IPS-15b (cell line): ENCODE data around the gene LYPD6B.
A peak's percentile ranks its signal among the peaks of the same experiment; 100 is the strongest.

ENCODE experiments used
- H3K27me3 ChIP-seq: one replicate; pipeline ENCODE4 v1.6.1; 2013; ENCODE audit warnings: low read length; ENCODE audit not compliant: control insufficient read depth, insufficient read depth
- H3K36me3 ChIP-seq: one replicate; pipeline ENCODE4 v1.6.1; 2013; ENCODE audit warnings: low read length; ENCODE audit not compliant: control insufficient read depth, insufficient read depth
- H3K4me1 ChIP-seq: one replicate; pipeline ENCODE4 v1.6.1; 2013; ENCODE audit warnings: mild to moderate bottlenecking, low read length; ENCODE audit not compliant: control insufficient read depth, insufficient read depth
- H3K4me3 ChIP-seq: one replicate; pipeline ENCODE4 v1.5.1; 2013; ENCODE audit warnings: low read depth, low read length
- H3K9ac ChIP-seq: one replicate; pipeline ENCODE4 v1.6.1; 2013; ENCODE audit warnings: low read depth, mild to moderate bottlenecking, low read length
- H3K9me3 ChIP-seq: one replicate; pipeline ENCODE4 v1.6.1; 2013; ENCODE audit warnings: mild to moderate bottlenecking, low read length; ENCODE audit not compliant: control insufficient read depth, insufficient read depth

LYPD6B gene

DNA sequence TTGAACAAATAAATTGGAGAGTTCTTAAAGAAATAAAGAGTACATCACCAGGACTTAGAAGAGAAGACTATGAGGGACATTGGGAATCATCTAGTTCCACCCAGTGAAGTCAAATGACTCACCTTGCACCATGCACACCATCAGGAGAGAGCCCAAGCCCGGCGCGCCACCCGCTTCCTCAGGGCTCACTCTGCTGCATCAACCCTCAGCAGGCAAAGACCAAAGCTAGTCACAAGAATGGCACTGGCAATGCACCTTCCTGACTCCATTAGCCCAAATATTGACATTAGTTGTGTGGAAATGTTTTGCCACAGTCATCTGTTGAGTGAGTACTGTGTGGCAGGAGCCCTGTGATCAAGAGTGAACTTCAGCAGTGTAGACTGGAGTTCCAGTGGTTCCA lies 7.1 kb upstream of the LYPD6B start:
- Histone ChIP-seq H3K9ac (no peak overlapping the region), H3K36me3 (no peaks in the 10 kb centered on the region), H3K9me3 (no peaks in the 10 kb centered on the region), H3K4me3 (no peak overlapping the region), H3K27me3 (no peaks in the 10 kb centered on the region), H3K4me1 (peaks cover 13% of the 10 kb centered on the region)

DNA sequence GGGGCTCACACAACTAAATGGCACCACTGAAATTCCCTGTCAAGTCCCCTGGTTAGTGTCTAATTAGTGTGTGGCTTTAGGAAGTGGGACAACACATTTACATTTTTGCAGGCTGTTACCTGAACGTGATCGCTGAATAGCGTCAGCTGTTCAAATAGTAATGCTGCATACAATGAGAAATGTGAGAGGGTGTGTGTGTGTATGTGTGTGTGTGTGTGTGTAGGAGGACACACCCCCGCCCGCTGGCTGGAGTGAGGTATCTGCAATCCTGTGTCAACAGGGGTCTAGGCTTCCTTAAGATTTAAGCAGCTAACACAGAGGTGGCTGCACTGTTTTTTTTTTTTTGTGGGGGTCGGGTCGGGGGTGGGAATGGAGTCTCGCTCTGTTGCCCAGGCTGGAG lies 4.8 kb upstream of the LYPD6B start:
- no peak overlapping the region for H3K4me3 ChIP-seq
- no peaks in the 10 kb centered on the region for H3K9me3 ChIP-seq
- H3K27me3 ChIP-seq: peaks cover 10% of the 10 kb centered on the region
- no peaks in the 10 kb centered on the region for H3K36me3 ChIP-seq
- H3K9ac ChIP-seq: no peak overlapping the region
- peaks cover 2% of the 10 kb centered on the region for H3K4me1 ChIP-seq

DNA sequence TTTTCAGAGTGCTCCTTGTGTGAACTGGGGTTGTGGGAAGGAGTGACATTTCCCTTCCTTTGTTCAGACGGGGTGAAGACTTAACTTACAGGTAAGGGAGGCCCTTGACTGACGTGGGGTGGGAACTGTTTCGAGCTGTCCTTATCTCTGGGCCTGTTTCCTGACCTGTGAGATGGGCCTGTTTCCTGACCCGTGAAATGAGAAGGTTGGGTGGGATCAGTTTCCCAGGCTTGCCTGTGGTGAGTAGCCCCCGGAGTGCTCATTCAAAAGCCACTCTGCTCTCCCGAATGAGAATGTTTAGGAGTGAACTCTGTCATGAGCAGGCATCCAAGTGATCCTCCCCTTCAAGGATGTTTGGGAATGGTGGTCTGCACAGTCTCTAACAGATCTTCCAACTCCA lies 4.1 kb upstream of the LYPD6B start:
- Histone ChIP-seq H3K9ac (no peak overlapping the region), H3K27me3 (peaks cover 16% of the 10 kb centered on the region), H3K4me1 (peaks cover 2% of the 10 kb centered on the region)

DNA sequence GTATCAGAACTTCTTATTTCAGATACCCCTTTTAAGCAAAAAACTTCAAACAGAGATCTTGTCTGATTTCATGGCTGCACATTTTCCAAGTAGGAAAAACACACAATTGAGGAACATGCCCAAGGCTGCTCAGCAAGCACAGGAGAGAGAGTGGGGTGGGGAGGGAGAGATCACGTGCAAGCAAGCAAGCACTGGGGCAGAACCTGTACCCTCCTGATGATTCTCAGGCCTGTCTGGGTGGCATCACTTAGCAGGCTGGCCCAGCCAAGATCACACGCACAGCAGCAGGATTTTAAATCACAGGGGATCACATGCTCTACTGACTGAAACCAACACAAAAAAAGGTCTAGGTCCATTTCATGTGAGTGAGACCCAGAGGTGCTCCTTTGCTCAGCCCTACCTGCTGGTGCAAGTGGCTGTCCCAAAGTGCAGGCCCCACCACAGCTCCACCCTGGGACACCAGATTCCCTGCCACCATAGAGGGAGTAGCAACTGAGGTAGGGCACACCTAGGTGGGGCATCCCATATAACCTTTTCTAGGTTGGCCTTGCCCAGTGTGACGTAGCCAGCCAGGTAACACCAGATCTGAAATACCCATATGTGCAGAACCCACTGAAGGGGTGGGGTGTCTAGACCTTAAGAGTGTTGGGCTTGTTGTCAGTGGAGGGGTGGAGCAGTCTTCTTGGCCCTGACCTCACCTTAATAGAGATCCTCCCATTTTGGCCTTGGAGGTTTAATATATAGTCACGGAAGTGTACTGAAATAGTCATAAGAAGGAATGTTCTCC lies 1.8 kb upstream of the LYPD6B start:
- Histone ChIP-seq H3K9me3 (no peaks in the 10 kb centered on the region), H3K27me3 (peaks cover 24% of the 10 kb centered on the region), H3K9ac (no peak overlapping the region), H3K4me1 (peaks cover 2% of the 10 kb centered on the region), H3K36me3 (no peaks in the 10 kb centered on the region), H3K4me3 (no peak overlapping the region)

More for the DNA sequence above, 4.1 kb upstream of the LYPD6B start:
- Histone ChIP-seq H3K4me3 (no peak overlapping the region), H3K9me3 (no peaks in the 10 kb centered on the region), H3K36me3 (no peaks in the 10 kb centered on the region)

DNA sequence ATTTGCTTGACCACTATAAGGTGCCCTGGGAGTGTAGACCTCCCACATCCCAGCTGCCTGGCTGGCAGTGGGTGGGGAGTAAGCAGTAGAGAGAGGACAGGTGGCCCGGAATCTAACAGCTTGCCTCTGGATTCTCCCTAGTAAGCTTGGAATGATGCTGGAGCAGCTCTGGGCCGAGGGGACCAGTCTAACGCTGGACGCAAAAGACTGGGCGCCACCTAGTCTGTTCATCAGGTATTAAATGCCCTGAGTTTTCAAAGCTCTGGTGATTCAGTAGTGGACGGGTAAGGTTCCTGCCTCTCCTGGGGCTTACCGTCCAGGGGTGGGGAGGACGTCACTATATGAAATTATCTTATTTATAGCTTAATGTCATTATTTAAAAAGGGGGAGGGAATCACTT lies 648 bp upstream of the LYPD6B start:
- H3K4me3 ChIP-seq: peak overlapping the region; percentile 68
- H3K9ac ChIP-seq: no peak overlapping the region

DNA sequence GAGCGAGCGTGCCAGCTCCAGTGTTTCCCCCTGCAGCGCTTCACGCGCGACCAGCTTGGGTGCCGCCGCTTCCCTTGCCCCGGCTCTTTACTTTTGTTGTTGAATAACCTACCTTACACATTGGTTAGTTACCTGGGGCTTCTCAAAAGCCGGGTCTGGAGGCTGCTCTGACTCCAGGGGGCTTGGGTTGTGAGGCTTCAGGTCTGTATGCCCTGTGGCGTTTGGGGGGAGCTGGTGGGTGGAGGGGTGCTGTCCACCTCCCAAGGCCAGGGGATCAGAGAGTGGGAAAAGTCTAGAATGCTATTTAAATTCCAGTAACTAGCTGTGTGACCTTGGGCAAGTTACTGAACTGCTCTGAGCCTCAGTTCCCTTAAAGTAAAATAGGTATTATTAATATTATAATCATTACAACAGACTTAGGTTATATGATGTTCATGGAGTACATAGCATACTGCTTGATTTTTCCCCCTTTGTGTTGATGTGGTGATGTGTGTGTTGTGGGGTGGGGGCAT lies 770 bp downstream of the LYPD6B start:
- H3K36me3 ChIP-seq: no peaks in the 10 kb centered on the region
- peak overlapping the region; percentile 68 for H3K4me3 ChIP-seq
- no peak overlapping the region for H3K9ac ChIP-seq

More for the DNA sequence above, 648 bp upstream of the LYPD6B start:
- H3K4me1 ChIP-seq: peaks cover 2% of the 10 kb centered on the region
- peaks cover 24% of the 10 kb centered on the region for H3K27me3 ChIP-seq
- no peaks in the 10 kb centered on the region for H3K36me3 ChIP-seq
- H3K9me3 ChIP-seq: no peaks in the 10 kb centered on the region

DNA sequence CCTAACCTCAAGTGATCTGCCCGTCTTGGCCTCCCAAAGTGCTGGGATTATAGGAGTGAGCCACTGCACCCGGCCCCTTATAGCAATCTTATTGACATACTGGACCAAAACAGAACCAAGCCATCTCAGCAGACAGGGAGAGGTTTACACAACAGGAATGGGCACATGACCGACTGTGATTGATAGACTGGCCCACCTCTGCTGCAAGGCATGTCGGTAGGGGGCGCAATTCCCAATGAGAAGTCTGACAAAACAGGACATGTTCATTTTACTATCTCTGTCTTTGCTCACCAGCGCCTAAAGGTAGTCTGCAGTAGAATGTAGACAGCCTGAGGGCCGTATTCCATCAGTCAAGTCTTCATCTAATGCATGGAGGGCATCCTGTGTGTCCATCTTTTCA lies 2.0 kb downstream of the LYPD6B start:
- Histone ChIP-seq H3K4me3 (no peak overlapping the region), H3K9me3 (no peaks in the 10 kb centered on the region), H3K36me3 (no peaks in the 10 kb centered on the region), H3K9ac (no peak overlapping the region), H3K4me1 (peaks cover 2% of the 10 kb centered on the region), H3K27me3 (peaks cover 24% of the 10 kb centered on the region)

More for the DNA sequence above, 770 bp downstream of the LYPD6B start:
- Histone ChIP-seq H3K9me3 (no peaks in the 10 kb centered on the region), H3K4me1 (peaks cover 2% of the 10 kb centered on the region), H3K27me3 (peaks cover 24% of the 10 kb centered on the region)

DNA sequence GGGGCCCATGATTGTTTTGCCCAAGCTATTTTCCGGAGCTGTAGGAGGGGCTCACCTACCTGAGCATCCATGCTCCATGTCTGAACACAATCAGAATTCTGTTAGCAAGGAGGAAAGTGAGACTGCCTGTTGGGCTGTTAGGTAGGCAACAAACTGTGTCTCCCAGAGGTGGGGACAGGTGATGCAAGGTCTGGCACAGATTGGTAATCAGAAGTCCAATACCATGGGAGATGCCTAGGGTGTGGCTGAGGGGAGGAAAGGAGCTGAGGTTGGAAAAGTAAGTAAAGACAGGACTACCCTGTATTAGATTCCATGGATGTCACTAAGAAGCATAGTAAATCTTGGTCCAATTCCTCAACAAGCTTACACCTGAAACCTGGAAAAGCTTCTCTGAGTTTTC lies 3.0 kb downstream of the LYPD6B start:
- Histone ChIP-seq H3K4me1 (peaks cover 2% of the 10 kb centered on the region), H3K27me3 (peaks cover 24% of the 10 kb centered on the region), H3K9ac (no peak overlapping the region), H3K4me3 (no peak overlapping the region), H3K36me3 (no peaks in the 10 kb centered on the region), H3K9me3 (no peaks in the 10 kb centered on the region)

DNA sequence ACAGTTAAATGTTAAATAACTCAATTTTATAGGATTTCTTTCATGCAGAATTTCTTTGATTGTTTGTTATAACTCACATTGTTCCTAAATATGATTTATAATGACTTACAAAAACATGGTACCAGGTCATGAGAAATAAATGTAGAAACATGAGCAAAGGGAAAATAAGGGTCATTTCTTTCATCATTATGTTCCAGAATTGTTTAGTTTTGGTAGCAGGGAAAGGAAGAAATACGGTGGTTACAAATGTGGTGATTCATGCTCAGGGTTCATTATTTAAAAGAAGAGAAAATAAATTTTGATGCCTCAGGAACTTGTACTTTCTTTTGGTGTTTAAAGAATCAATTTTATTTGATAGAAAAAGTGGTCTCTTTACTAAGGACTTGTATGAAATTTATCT lies 4.4 kb downstream of the LYPD6B start:
- H3K9me3 ChIP-seq: no peaks in the 10 kb centered on the region
- H3K9ac ChIP-seq: no peak overlapping the region
- H3K4me1 ChIP-seq: peaks cover 2% of the 10 kb centered on the region
- peaks cover 18% of the 10 kb centered on the region for H3K27me3 ChIP-seq
- H3K4me3 ChIP-seq: no peak overlapping the region
- no peaks in the 10 kb centered on the region for H3K36me3 ChIP-seq

DNA sequence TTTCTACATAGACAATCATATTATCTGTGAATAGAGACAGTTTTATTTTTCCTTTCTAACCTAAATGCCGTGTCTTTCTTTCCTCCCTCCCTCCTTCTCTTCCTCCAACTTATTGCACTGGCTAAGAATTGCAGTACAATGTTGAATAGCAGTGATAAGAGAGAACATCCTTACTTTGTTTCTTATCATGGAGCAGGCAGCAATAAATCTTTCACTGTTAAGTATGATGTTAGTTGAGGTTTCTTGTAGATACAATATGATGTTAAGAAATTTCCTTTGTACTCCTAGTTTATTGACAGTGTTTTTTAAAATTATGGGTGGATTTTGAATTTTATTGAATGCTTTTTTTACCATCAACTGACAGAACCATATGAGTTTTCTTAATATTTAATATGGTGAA lies 6.0 kb downstream of the LYPD6B start:
- Histone ChIP-seq H3K9ac (no peak overlapping the region), H3K9me3 (no peaks in the 10 kb centered on the region), H3K36me3 (no peaks in the 10 kb centered on the region), H3K4me3 (no peak overlapping the region), H3K4me1 (no peaks in the 10 kb centered on the region), H3K27me3 (peaks cover 7% of the 10 kb centered on the region)

DNA sequence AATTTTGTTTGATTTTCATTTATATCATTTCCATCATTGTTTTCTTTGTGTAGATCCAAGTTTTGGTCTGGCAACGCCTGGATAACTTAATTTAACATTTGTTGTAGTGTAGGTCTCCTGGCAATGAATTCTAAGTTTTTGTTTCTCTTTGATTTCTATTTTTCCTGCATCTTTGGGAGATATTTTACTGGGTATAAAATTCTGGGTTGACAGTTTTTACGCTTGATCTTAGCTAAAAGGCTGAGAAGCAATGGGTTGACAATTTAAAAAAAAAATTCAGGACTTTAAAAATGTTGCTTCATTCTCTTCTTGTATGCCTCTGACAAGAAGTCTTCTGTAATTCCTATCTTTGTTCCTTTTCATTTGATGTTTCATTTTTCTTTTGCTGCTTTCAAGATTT lies 8.6 kb downstream of the LYPD6B start:
- no peaks in the 10 kb centered on the region for H3K36me3 ChIP-seq
- H3K4me1 ChIP-seq: no peaks in the 10 kb centered on the region
- no peak overlapping the region for H3K9ac ChIP-seq
- no peaks in the 10 kb centered on the region for H3K9me3 ChIP-seq
- no peak overlapping the region for H3K4me3 ChIP-seq
- no peaks in the 10 kb centered on the region for H3K27me3 ChIP-seq

DNA sequence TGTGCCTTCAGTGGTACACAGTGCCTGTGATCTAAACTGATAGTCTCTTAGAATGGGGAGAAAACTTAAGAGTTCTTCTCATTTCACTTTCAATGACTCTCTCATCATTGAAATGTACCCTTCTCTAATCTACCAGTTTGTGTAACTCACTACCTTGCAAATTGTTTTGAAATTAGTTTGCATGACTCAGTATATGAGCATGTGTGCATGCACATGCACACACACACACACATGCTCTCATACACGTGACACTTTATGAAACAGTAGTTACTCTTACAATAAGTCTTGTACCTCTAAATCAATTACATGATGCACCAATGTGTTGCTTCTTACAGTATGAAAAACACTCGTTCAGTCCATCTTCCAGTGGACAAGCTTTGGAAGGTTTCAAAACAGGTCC lies 10.6 kb downstream of the LYPD6B start:
- no peaks in the 10 kb centered on the region for H3K36me3 ChIP-seq
- H3K4me3 ChIP-seq: no peak overlapping the region
- no peaks in the 10 kb centered on the region for H3K4me1 ChIP-seq
- no peaks in the 10 kb centered on the region for H3K9me3 ChIP-seq
- no peak overlapping the region for H3K9ac ChIP-seq
- no peaks in the 10 kb centered on the region for H3K27me3 ChIP-seq
